ENCODE measurements around the gene GRIA2.
"Not testable (repeated sequence)": the region's sequence is repeated elsewhere in the genome, so short reads cannot be mapped to it uniquely, and the experiment has no call there.

Gene GRIA2

DNA sequence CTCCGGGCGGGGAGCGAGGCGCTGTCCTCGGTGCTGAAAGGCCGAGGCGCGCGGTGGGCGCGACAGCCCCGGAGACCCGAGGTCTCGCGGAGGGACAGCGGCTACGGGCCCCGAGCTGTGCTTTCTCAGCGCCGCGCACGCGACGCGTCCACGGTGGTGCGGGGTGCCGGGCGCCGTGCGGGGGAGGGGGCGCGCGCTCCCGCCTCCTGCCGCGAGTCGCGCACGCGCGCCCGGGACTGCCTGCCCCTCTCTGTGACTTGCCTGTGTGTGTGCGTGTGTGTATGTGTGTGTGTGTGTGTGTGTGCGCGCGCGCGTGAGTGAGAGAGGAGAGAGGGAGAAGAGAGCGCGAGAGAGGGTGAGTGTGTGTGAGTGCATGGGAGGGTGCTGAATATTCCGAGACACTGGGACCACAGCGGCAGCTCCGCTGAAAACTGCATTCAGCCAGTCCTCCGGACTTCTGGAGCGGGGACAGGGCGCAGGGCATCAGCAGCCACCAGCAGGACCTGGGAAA, at the start of gene GRIA2:
GRIA2 (plus strand) TSS at position 358 of the 511 bp plus-strand sequence. CDS start 315 bp downstream, outside the sequence.
- no peak for DNase-seq (ENCODE audit: low read depth)
- TF ChIP-seq, protein P1, sequence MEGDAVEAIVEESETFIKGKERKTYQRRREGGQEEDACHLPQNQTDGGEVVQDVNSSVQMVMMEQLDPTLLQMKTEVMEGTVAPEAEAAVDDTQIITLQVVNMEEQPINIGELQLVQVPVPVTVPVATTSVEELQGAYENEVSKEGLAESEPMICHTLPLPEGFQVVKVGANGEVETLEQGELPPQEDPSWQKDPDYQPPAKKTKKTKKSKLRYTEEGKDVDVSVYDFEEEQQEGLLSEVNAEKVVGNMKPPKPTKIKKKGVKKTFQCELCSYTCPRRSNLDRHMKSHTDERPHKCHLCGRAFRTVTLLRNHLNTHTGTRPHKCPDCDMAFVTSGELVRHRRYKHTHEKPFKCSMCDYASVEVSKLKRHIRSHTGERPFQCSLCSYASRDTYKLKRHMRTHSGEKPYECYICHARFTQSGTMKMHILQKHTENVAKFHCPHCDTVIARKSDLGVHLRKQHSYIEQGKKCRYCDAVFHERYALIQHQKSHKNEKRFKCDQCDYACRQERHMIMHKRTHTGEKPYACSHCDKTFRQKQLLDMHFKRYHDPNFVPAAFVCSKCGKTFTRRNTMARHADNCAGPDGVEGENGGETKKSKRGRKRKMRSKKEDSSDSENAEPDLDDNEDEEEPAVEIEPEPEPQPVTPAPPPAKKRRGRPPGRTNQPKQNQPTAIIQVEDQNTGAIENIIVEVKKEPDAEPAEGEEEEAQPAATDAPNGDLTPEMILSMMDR (IDR thresholded peaks at IDR 0.05; ENCODE audit: insufficient read depth, low read depth, low read length, missing control alignments) = no peak
- no peak within 1 kb of the TSS for H3K4me3 ChIP-seq (ENCODE audit: low read depth, low read length)

DNA sequence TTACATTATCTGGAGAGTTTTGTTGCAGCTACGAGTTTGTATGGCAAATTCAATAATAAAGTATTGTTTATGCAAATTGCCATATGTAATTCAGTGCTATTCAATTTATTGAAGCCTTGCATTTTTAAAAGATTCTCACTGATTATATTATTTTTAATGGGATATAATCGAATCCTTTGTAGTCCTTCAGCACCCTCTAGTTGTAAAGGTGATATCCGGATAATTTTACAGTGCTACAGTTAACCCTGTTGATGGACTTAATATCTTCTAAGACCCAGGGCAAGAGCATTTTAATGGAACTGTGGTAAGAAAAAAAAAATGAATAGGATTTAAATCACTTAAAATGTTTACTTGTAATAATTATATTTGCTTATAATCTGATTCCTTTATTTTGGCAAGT, 48.5 kb upstream of the GRIA2 start:
- TF ChIP-seq, protein P1 (IDR thresholded peaks at IDR 0.05; ENCODE audit: insufficient read depth, low read depth, low read length, missing control alignments) = no peak
- DNase-seq (ENCODE audit: low read depth) = no peak

DNA sequence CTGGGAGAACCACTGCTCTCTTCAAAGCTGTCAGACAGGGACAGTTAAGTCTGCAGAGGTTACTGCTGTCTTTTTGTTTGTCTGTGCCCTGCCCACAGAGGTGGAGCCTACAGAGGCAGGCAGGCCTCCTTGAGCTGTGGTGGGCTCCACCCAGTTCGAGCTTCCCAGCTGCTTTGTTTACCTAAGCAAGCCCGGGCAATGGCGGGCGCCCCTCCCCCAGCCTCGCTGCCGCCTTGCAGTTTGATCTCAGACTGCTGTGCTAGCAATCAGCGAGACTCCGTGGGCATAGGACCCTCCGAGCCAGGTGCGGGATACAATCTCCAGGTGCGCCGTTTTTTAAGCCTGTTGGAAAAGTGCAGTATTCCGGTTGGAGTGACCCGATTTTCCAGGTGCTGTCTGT, 40.3 kb upstream of the GRIA2 start:
- not testable (repeated sequence) for DNase-seq (ENCODE audit: low read depth); H3K4me3 ChIP-seq (ENCODE audit: low read depth, low read length)

More for the DNA sequence above, 48.5 kb upstream of the GRIA2 start:
- H3K4me3 ChIP-seq (ENCODE audit: low read depth, low read length) = no peak overlapping the region

DNA sequence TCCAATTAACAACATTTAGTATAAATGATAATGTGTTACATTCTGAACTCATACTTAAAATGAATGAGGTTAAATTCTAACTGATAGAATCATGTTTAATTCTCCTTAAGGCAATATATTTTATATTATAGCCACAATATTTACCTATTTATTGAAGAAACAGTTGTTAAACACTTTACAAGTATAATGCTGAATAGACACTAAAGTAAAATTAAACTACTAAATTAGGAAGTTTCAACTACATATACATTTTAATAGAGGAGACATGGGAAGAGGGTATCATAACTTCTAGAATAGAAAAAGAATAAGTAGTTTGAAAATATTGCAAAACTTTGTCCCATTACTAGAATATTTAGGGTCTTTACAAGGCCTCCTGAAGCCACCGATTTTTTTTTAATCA, 36.2 kb upstream of the GRIA2 start:
- TF ChIP-seq, protein P1 (IDR thresholded peaks at IDR 0.05; ENCODE audit: insufficient read depth, low read depth, low read length, missing control alignments) = no peak
- no peak overlapping the region for H3K4me3 ChIP-seq (ENCODE audit: low read depth, low read length)
- DNase-seq (ENCODE audit: low read depth) = no peak

DNA sequence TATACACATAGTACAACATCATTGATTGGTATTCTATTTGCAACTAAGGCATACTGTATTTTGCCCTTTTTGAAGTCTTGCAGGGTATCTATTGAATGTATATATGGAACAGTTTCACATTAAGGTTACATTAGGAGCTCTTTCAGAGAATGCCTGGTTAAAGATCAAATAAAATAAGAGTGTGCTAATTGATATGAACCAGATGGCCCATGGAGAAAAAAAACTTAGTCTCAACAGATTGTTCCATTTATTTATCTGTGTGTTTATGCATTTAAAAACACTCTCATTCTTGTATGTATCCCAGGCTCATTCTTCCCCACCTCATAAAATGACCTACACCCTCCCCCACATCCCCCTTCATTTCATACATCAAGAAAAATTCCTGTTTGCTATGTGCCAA, 35.2 kb upstream of the GRIA2 start:
- no peak overlapping the region for H3K4me3 ChIP-seq (ENCODE audit: low read depth, low read length)
- TF ChIP-seq, protein P1 (IDR thresholded peaks at IDR 0.05; ENCODE audit: insufficient read depth, low read depth, low read length, missing control alignments) = no peak

DNA sequence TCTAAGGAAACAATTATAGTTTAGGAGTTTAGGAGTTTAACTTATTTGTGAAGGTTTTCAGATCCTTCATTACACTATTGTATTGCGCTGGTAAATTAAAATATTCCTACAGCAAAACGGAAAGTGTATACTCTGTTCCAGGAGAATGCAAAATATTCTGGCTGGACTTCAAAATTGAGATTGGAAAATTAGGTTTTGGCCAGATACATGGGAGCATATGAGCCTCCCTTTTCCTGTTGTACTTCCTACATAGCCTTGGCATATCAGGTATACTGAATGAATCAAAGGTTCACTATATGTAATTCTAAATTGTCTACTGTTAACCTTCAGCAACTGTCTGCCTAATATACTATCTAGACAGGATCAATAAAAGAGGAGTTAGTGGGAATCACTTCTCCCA, 25.2 kb upstream of the GRIA2 start:
- TF ChIP-seq, protein P1 (IDR thresholded peaks at IDR 0.05; ENCODE audit: insufficient read depth, low read depth, low read length, missing control alignments) = no peak
- no peak overlapping the region for H3K4me3 ChIP-seq (ENCODE audit: low read depth, low read length)
- no peak for DNase-seq (ENCODE audit: low read depth)

More for the DNA sequence above, 35.2 kb upstream of the GRIA2 start:
- DNase-seq (ENCODE audit: low read depth) = no peak

DNA sequence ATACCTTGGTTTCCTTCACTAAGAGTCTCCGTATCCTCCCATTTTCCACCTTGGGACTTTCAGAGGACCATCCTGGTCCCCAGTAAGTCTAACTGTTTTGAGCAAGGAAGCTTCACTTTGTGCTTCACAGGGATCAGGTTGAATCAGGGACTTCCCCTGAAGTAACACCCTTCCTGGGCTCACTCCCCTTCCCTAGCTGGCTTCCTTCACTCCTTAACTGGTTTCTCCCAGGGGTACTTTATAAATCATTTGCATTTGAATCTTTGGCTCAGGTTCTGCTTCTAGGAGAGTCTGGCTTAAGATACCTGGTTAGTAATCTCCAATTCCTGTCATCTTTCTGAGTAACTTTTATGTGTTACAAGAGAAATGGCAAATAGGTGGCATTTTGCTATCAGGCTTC, 24.5 kb upstream of the GRIA2 start:
- no peak overlapping the region for H3K4me3 ChIP-seq (ENCODE audit: low read depth, low read length)
- TF ChIP-seq, protein P1 (IDR thresholded peaks at IDR 0.05; ENCODE audit: insufficient read depth, low read depth, low read length, missing control alignments) = no peak
- no peak for DNase-seq (ENCODE audit: low read depth)
